Measurements from ENCODE around the gene SCFD2.
"Not testable (repeated sequence)": the region's sequence is repeated elsewhere in the genome, so short reads cannot be mapped to it uniquely, and the experiment has no call there.

Gene SCFD2

DNA sequence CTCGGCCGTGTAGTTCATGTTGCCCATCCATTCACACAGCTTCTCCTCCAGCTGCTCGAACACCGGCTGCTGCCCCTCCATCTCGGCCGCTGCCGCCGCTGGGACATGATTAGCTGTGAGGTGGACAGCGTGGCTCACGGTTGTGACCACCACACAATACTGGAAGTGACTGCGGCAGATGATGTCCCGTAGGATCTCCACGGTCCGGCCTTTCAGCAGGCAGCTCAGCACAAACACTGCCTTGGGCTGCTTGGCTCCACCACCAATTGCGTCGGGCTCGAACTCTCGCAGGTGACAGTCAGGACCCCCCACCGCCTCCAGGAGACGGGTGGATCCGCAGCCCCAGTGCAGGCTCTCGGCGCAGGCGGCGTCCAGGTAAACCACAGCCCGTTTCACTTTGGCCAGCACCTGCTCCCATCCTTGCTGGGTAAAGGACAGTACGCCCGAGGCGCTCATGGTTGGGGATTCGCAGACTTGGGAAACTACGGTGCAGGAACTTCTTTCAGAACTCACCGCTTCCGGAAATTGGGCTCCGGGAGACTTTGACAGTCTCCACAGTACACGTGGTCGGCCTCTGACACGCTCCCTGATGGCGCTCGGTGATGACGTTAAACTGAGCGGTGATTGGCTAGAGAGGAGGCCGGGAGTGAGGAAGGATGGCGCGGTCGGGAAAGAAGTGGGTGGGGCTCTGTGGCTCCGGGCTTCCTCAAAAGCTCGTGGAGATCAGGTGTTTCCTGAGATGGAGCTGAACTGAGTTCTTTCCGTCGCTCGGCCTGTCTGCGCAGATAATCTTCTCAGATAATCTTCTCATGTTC lies at the start of gene SCFD2:
SCFD2 (minus strand) TSS at position 576 of the 815 bp plus-strand sequence.
- TF ChIP-seq, protein P1, sequence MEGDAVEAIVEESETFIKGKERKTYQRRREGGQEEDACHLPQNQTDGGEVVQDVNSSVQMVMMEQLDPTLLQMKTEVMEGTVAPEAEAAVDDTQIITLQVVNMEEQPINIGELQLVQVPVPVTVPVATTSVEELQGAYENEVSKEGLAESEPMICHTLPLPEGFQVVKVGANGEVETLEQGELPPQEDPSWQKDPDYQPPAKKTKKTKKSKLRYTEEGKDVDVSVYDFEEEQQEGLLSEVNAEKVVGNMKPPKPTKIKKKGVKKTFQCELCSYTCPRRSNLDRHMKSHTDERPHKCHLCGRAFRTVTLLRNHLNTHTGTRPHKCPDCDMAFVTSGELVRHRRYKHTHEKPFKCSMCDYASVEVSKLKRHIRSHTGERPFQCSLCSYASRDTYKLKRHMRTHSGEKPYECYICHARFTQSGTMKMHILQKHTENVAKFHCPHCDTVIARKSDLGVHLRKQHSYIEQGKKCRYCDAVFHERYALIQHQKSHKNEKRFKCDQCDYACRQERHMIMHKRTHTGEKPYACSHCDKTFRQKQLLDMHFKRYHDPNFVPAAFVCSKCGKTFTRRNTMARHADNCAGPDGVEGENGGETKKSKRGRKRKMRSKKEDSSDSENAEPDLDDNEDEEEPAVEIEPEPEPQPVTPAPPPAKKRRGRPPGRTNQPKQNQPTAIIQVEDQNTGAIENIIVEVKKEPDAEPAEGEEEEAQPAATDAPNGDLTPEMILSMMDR (IDR thresholded peaks at IDR 0.05; ENCODE audit: borderline replicate concordance, extremely low read depth, low read length, poor library complexity, severe bottlenecking), result no peak
- TF ChIP-seq EZH2 (IDR thresholded peaks at IDR 0.05; ENCODE audit: borderline replicate concordance, low read depth, low read length, severe bottlenecking), result no peak
- H3K36me3 ChIP-seq (ENCODE audit: insufficient read depth, low read length), result peaks cover 10% of the 10 kb centered on the region
- H3K4me1 ChIP-seq (ENCODE audit: insufficient read depth, low read length), result peaks cover 52% of the 10 kb centered on the region
- peak within 1 kb of the TSS; percentile 67 for H3K9ac ChIP-seq (ENCODE audit: low read depth, low read length)
- H4K20me1 ChIP-seq (ENCODE audit: insufficient read depth, low read length), result peaks cover 3% of the 10 kb centered on the region; the same call in 1 of the 2 replicates
- H3K9me3 ChIP-seq (ENCODE audit: insufficient read depth, low read length, severe bottlenecking), result no peaks in the 10 kb centered on the region
- H3K4me3 ChIP-seq (ENCODE audit: low read depth in 1 of 2, low read length in 2 of 2), result peak within 1 kb of the TSS; percentile 86 to 97
- H3K27ac ChIP-seq (ENCODE audit: low read length), result peak within 1 kb of the TSS; percentile 79
- DNase-seq (peak; percentile 98), ATAC-seq (ENCODE audit: insufficient read depth, low read depth) (peak; percentile 94)
- H3K79me2 ChIP-seq (ENCODE audit: insufficient read depth, low read length), result peaks cover 51% of the 10 kb centered on the region
- peak within 1 kb of the TSS; percentile 78 for H3K4me2 ChIP-seq (ENCODE audit: insufficient read depth, low read length)
- peak within 1 kb of the TSS; percentile 90 for H2AFZ ChIP-seq (ENCODE audit: low read depth, low read length)
- H3K27me3 ChIP-seq (ENCODE audit: insufficient read depth, low read length, poor library complexity), result no peaks in the 10 kb centered on the region

DNA sequence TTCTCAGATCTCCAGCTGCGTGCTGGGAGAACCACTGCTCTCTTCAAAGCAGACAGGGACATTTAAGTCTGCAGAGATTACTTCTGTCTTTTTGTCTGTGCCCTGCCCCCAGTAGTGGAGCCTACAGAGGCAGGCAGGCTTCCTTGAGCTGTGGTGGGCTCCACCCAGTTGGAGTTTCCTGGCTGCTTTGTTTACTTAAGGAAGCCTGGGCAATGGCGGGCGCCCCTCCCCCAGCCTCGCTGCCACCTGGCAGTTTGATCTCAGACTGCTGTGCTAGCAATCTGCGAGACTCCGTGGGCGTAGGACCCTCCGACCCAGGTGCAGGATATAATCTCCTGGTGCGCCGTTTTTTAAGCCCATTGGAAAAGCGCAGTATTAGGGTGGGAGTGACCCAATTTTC lies 43.6 kb upstream of the SCFD2 start:
- H3K27ac ChIP-seq (ENCODE audit: low read length); H3K9ac ChIP-seq (ENCODE audit: low read depth, low read length); H3K4me3 ChIP-seq (ENCODE audit: low read depth in 1 of 2, low read length in 2 of 2); H2AFZ ChIP-seq (ENCODE audit: low read depth, low read length); ATAC-seq (ENCODE audit: insufficient read depth, low read depth); H3K4me2 ChIP-seq (ENCODE audit: insufficient read depth, low read length); H3K27me3 ChIP-seq (ENCODE audit: insufficient read depth, low read length, poor library complexity); H3K9me3 ChIP-seq (ENCODE audit: insufficient read depth, low read length, severe bottlenecking); H3K4me1 ChIP-seq (ENCODE audit: insufficient read depth, low read length): not testable (repeated sequence)
- H3K36me3 ChIP-seq (ENCODE audit: insufficient read depth, low read length), result peaks cover 24% of the 10 kb centered on the region
- peaks cover 24% of the 10 kb centered on the region; the same call in 1 of the 2 replicates for H4K20me1 ChIP-seq (ENCODE audit: insufficient read depth, low read length)
- peak; percentile 27 for DNase-seq
- H3K79me2 ChIP-seq (ENCODE audit: insufficient read depth, low read length), result peaks cover 53% of the 10 kb centered on the region

DNA sequence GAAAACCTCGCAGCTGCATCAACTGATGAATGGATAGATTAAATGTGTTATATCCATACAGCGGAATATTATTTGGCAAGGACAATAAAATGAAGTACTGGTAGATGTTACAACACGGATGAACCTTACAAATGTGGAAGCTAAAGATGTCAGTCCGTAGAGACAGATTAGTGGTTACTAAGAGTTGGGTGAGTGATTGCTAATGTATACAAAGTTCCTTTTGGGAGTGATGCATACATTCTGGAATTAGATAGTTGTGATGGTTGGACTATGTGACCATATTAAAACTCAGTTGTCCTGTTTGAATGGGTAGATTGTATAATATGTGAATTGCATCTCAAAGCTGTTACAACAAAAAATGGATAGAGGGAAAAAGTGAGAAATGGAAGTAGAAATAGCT lies 14.4 kb upstream of the SCFD2 start:
- peaks cover 23% of the 10 kb centered on the region for H4K20me1 ChIP-seq (ENCODE audit: insufficient read depth, low read length)
- no peak overlapping the region for H3K27ac ChIP-seq (ENCODE audit: low read length)
- no peak for ATAC-seq (ENCODE audit: insufficient read depth, low read depth)
- peaks cover 54% of the 10 kb centered on the region for H3K36me3 ChIP-seq (ENCODE audit: insufficient read depth, low read length)
- H3K9me3 ChIP-seq (ENCODE audit: insufficient read depth, low read length, severe bottlenecking), result no peaks in the 10 kb centered on the region
- TF ChIP-seq, protein P1 (IDR thresholded peaks at IDR 0.05; ENCODE audit: borderline replicate concordance, extremely low read depth, low read length, poor library complexity, severe bottlenecking), result no peak
- no peak for TF ChIP-seq EZH2 (IDR thresholded peaks at IDR 0.05; ENCODE audit: borderline replicate concordance, low read depth, low read length, severe bottlenecking)
- DNase-seq, result no peak
- H3K79me2 ChIP-seq (ENCODE audit: insufficient read depth, low read length), result peaks cover 69% of the 10 kb centered on the region
- H3K27me3 ChIP-seq (ENCODE audit: insufficient read depth, low read length, poor library complexity), result no peaks in the 10 kb centered on the region
- H3K4me3 ChIP-seq (ENCODE audit: low read depth in 1 of 2, low read length in 2 of 2), result peak overlapping the region in 1 of 2 experiments; percentile 97; a peak in 1 of 4 replicates
- H2AFZ ChIP-seq (ENCODE audit: low read depth, low read length), result no peak overlapping the region
- no peak overlapping the region for H3K9ac ChIP-seq (ENCODE audit: low read depth, low read length)
- peaks cover 35% of the 10 kb centered on the region for H3K4me1 ChIP-seq (ENCODE audit: insufficient read depth, low read length)
- H3K4me2 ChIP-seq (ENCODE audit: insufficient read depth, low read length), result peak overlapping the region; percentile 69

DNA sequence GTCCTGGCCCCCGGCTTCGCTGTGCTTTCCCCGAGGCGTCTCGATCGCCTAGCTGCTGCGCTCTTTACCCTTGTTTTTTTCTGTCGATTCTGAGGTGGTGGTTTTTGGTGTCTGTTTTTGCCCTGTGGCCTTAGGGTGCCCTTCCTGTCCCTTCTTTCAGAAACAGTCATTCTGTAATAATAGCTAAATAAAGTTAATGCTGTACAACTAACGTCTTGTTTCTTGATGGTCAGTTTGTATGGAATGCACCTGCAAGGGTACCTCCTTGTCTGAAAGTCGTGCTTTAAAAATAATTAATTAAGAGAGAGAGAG lies 12.3 kb upstream of the SCFD2 start:
- Histone ChIP-seq H3K27me3 (ENCODE audit: insufficient read depth, low read length, poor library complexity) (no peaks in the 10 kb centered on the region), H2AFZ (ENCODE audit: low read depth, low read length) (peak overlapping the region; percentile 99), H4K20me1 (ENCODE audit: insufficient read depth, low read length) (peaks cover 20% of the 10 kb centered on the region), H3K9me3 (ENCODE audit: insufficient read depth, low read length, severe bottlenecking) (no peaks in the 10 kb centered on the region), H3K36me3 (ENCODE audit: insufficient read depth, low read length) (peaks cover 33% of the 10 kb centered on the region), H3K9ac (ENCODE audit: low read depth, low read length) (peak overlapping the region; percentile 92), H3K4me2 (ENCODE audit: insufficient read depth, low read length) (peak overlapping the region; percentile 69), H3K4me1 (ENCODE audit: insufficient read depth, low read length) (peaks cover 35% of the 10 kb centered on the region), H3K79me2 (ENCODE audit: insufficient read depth, low read length) (peaks cover 57% of the 10 kb centered on the region), H3K4me3 (ENCODE audit: low read depth in 1 of 2, low read length in 2 of 2) (peak overlapping the region; percentile 73 to 97), H3K27ac (ENCODE audit: low read length) (peak overlapping the region; percentile 97)
- TF ChIP-seq, protein P1 (IDR thresholded peaks at IDR 0.05; ENCODE audit: borderline replicate concordance, extremely low read depth, low read length, poor library complexity, severe bottlenecking), result no peak
- TF ChIP-seq EZH2 (IDR thresholded peaks at IDR 0.05; ENCODE audit: borderline replicate concordance, low read depth, low read length, severe bottlenecking), result no peak
- ATAC-seq (ENCODE audit: insufficient read depth, low read depth), result no peak
- no peak for DNase-seq

All from DND-41 (cell line).